ENCODE measurements around the gene INPP5A. TPM values are rescaled to one million over a fixed set of nuclear protein-coding genes. Genes with fewer than 3 reads are reported as not detected.

INPP5A gene
- total RNA-seq, 1 donor from 2014 or later: 36.3 TPM

DNA sequence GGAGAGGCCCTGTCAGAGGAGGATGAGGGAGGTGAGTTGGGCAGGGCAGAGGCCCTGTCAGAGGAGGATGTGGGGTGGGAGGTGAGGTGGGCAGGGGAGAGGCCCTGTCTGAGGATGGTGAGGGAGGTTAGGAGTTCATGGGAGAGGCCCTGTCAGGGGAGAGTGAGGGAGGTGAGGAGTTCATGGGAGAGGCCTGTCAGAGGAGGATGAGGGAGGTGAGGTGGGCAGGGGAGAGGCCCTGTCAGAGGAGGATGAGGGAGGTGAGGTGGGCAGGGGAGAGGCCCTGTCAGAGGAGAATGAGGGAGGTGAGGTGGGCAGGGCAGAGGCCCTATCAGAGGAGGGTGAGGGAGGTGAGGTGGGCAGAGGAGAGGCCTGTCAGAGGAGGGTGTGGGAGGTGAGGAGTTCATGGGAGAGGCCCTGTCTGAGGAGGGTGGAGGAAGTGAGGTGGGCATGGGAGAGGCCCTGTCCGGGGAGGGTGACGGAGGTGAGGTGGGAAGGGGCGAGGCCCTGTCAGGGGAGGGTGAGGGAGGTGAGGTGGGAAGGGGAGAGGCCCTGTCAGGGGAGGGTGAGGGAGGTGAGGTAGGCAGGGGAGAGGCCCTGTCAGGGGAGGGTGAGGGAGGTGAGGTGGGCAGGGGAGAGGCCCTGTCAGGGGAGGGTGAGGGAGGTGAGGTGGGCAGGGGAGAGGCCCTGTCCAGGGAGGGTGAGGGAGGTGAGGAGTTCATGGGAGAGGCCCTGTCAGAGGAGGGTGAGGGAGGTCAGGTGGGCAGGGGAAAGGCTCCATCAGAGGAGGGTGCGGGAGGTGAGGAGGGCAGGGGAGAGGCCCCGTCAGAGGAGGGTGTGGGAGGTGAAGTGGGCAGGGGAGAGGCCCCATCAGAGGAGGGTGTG, 73.7 kb downstream of the INPP5A start:
- TF ChIP-seq, protein P1, sequence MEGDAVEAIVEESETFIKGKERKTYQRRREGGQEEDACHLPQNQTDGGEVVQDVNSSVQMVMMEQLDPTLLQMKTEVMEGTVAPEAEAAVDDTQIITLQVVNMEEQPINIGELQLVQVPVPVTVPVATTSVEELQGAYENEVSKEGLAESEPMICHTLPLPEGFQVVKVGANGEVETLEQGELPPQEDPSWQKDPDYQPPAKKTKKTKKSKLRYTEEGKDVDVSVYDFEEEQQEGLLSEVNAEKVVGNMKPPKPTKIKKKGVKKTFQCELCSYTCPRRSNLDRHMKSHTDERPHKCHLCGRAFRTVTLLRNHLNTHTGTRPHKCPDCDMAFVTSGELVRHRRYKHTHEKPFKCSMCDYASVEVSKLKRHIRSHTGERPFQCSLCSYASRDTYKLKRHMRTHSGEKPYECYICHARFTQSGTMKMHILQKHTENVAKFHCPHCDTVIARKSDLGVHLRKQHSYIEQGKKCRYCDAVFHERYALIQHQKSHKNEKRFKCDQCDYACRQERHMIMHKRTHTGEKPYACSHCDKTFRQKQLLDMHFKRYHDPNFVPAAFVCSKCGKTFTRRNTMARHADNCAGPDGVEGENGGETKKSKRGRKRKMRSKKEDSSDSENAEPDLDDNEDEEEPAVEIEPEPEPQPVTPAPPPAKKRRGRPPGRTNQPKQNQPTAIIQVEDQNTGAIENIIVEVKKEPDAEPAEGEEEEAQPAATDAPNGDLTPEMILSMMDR (IDR thresholded peaks at IDR 0.05; ENCODE audit: partially characterized antibody, unreplicated experiment): no peak
- no peak for DNase-seq
- Mint-ChIP-seq H3K27me3 (ENCODE audit: unreplicated experiment) (peaks cover 2% of the 10 kb centered on the region), H3K27ac (ENCODE audit: unreplicated experiment) (no peak overlapping the region), H3K9me3 (ENCODE audit: unreplicated experiment) (peaks cover 2% of the 10 kb centered on the region), H3K36me3 (ENCODE audit: unreplicated experiment) (no peaks in the 10 kb centered on the region), H3K4me1 (ENCODE audit: low read depth, unreplicated experiment) (peaks cover 4% of the 10 kb centered on the region), H3K4me3 (ENCODE audit: unreplicated experiment) (no peak overlapping the region)

GRCh38 chr10:132611986-132612385, 74.4 kb downstream of the INPP5A start:
- TF ChIP-seq, protein P1 (IDR thresholded peaks at IDR 0.05; ENCODE audit: partially characterized antibody, unreplicated experiment): no peak
- Mint-ChIP-seq H3K9me3 (ENCODE audit: unreplicated experiment) (peaks cover 3% of the 10 kb centered on the region), H3K36me3 (ENCODE audit: unreplicated experiment) (no peaks in the 10 kb centered on the region), H3K4me3 (ENCODE audit: unreplicated experiment) (no peak overlapping the region), H3K4me1 (ENCODE audit: low read depth, unreplicated experiment) (peaks cover 4% of the 10 kb centered on the region), H3K27ac (ENCODE audit: unreplicated experiment) (no peak overlapping the region), H3K27me3 (ENCODE audit: unreplicated experiment) (peaks cover 4% of the 10 kb centered on the region)
- no peak for DNase-seq

GRCh38 chr10:132612571-132613504, 75.3 kb downstream of the INPP5A start:
- no peaks in the 10 kb centered on the region for H3K36me3 Mint-ChIP-seq (ENCODE audit: unreplicated experiment)
- DNase-seq: no peak
- H3K9me3 Mint-ChIP-seq (ENCODE audit: unreplicated experiment): peaks cover 3% of the 10 kb centered on the region
- no peak overlapping the region for H3K4me3 Mint-ChIP-seq (ENCODE audit: unreplicated experiment)
- H3K27ac Mint-ChIP-seq (ENCODE audit: unreplicated experiment): no peak overlapping the region
- H3K4me1 Mint-ChIP-seq (ENCODE audit: low read depth, unreplicated experiment): peaks cover 2% of the 10 kb centered on the region
- TF ChIP-seq, protein P1 (IDR thresholded peaks at IDR 0.05; ENCODE audit: partially characterized antibody, unreplicated experiment): no peak
- H3K27me3 Mint-ChIP-seq (ENCODE audit: unreplicated experiment): peaks cover 4% of the 10 kb centered on the region

- Mint-ChIP-seq H3K9me3 (ENCODE audit: unreplicated experiment) (peaks cover 3% of the 10 kb centered on the region), H3K27me3 (ENCODE audit: unreplicated experiment) (peaks cover 4% of the 10 kb centered on the region)
- TF ChIP-seq, protein P1 (IDR thresholded peaks at IDR 0.05; ENCODE audit: partially characterized antibody, unreplicated experiment): no peak
Observed at GRCh38 chr10:132613566-132614348, 76.2 kb downstream of the INPP5A start.

More at GRCh38 chr10:132613566-132614348, 76.2 kb downstream of the INPP5A start:
- Mint-ChIP-seq H3K4me1 (ENCODE audit: low read depth, unreplicated experiment) (peaks cover 2% of the 10 kb centered on the region), H3K27ac (ENCODE audit: unreplicated experiment) (no peak overlapping the region), H3K4me3 (ENCODE audit: unreplicated experiment) (no peak overlapping the region), H3K36me3 (ENCODE audit: unreplicated experiment) (no peaks in the 10 kb centered on the region)
- DNase-seq: no peak
